Immature natural killer cell (primary cell): Measurements from ENCODE around the gene GALNT9. TPM values are rescaled to one million over a fixed set of nuclear protein-coding genes. Genes with fewer than 3 reads are reported as not detected.
"Not testable (repeated sequence)": the region's sequence is repeated elsewhere in the genome, so short reads cannot be mapped to it uniquely, and the experiment has no call there.

Experiments used
- DNase-seq, 3 donors: peaks; one replicate each; pipeline ENCODE4 v3.0.0; 2022; ENCODE audit warnings: mixed read lengths in 1 of 3
- H3K27ac Mint-ChIP-seq, 6 donors: one replicate each; pipeline ENCODE4 v1.8.0; 2020; ENCODE audit warnings: mixed read lengths in 6 of 6, mild to moderate bottlenecking in 5 of 6, inconsistent platforms in 4 of 6, moderate library complexity in 3 of 6
- H3K27me3 Mint-ChIP-seq, 3 donors: one replicate each; pipeline ENCODE4 v1.8.0; 2020 to 2021; ENCODE audit warnings: low read depth in 3 of 3, mild to moderate bottlenecking in 3 of 3, mixed read lengths in 3 of 3, moderate library complexity in 3 of 3, inconsistent platforms in 1 of 3
- H3K36me3 Mint-ChIP-seq, 3 donors: one replicate each; pipeline ENCODE4 v1.8.0; 2020; ENCODE audit warnings: mixed read lengths in 3 of 3, inconsistent platforms in 2 of 3, mild to moderate bottlenecking in 2 of 3
- H3K4me1 Mint-ChIP-seq, 2 donors: one replicate each; pipeline ENCODE4 v1.8.0; 2020; ENCODE audit warnings: inconsistent platforms in 2 of 2, mild to moderate bottlenecking in 2 of 2, mixed read lengths in 2 of 2, moderate library complexity in 1 of 2
- H3K4me3 Mint-ChIP-seq, 5 donors: one replicate each; pipeline ENCODE4 v1.8.0; 2020; ENCODE audit warnings: mild to moderate bottlenecking in 5 of 5, mixed read lengths in 5 of 5, inconsistent platforms in 3 of 5, moderate library complexity in 3 of 5
- H3K9me3 Mint-ChIP-seq, 6 donors: one replicate each; pipeline ENCODE4 v1.8.0; 2020; ENCODE audit warnings: mild to moderate bottlenecking in 6 of 6, mixed read lengths in 6 of 6, inconsistent platforms in 4 of 6, moderate library complexity in 3 of 6
- polyA plus RNA-seq, 3 donors: library from polyadenylated mRNA; unstranded; fragments of 300-500 nt; fragmentation: Illumina TruSeq; gene quantifications; one replicate each; pipeline ENCODE4 v1.2.3, GENCODE V29; 2021

Gene GALNT9
- polyA plus RNA-seq, 3 donors from 2014 or later, result not detected

GRCh38 chr12:132249689-132250478, 79.5 kb downstream of the GALNT9 start:
- Mint-ChIP-seq H3K27me3 (peaks cover 2 to 6% (median 4%) of the 10 kb centered on the region in 3 donors), H3K9me3 (no peaks in the 10 kb centered on the region), H3K4me3 (no peak overlapping the region), H3K4me1 (no peaks in the 10 kb centered on the region), H3K36me3 (no peaks in the 10 kb centered on the region), H3K27ac (no peak overlapping the region)
- no peak for DNase-seq

- no peak overlapping the region for H3K27ac Mint-ChIP-seq
- no peak for DNase-seq
Measured at GRCh38 chr12:132248453-132249167, 80.8 kb downstream of the GALNT9 start.

GRCh38 chr12:132247718-132248452, 81.5 kb downstream of the GALNT9 start:
- Mint-ChIP-seq H3K27me3 (peaks cover 0 to 6% (median 3%) of the 10 kb centered on the region in 3 donors), H3K9me3 (no peaks in the 10 kb centered on the region), H3K4me3 (peak overlapping the region in 1 of 5 donors; percentile 8), H3K36me3 (no peaks in the 10 kb centered on the region), H3K27ac (no peak overlapping the region), H3K4me1 (peaks cover 0 to 6% of the 10 kb centered on the region in 2 donors)
- DNase-seq, result no peak

More at GRCh38 chr12:132248453-132249167, 80.8 kb downstream of the GALNT9 start:
- H3K36me3 Mint-ChIP-seq, result no peaks in the 10 kb centered on the region
- no peaks in the 10 kb centered on the region for H3K9me3 Mint-ChIP-seq
- peaks cover 0 to 6% (median 2%) of the 10 kb centered on the region in 3 donors for H3K27me3 Mint-ChIP-seq
- H3K4me1 Mint-ChIP-seq, result peaks cover 0 to 3% of the 10 kb centered on the region in 2 donors
- no peak overlapping the region for H3K4me3 Mint-ChIP-seq

- H3K27ac Mint-ChIP-seq, result no peak overlapping the region
- H3K27me3 Mint-ChIP-seq, result peaks cover 0 to 6% (median 2%) of the 10 kb centered on the region in 3 donors
- no peaks in the 10 kb centered on the region for H3K9me3 Mint-ChIP-seq
- H3K36me3 Mint-ChIP-seq, result no peaks in the 10 kb centered on the region
- no peak for DNase-seq
- peaks cover 0 to 6% of the 10 kb centered on the region in 2 donors for H3K4me1 Mint-ChIP-seq
- H3K4me3 Mint-ChIP-seq, result peak overlapping the region in 1 of 5 donors; percentile 8
Measured at GRCh38 chr12:132246997-132247717, 82.2 kb downstream of the GALNT9 start.

GRCh38 chr12:132245521-132246101, 83.8 kb downstream of the GALNT9 start:
- no peaks in the 10 kb centered on the region for H3K9me3 Mint-ChIP-seq
- H3K27ac Mint-ChIP-seq, result no peak overlapping the region
- peaks cover 0 to 6% of the 10 kb centered on the region in 2 donors for H3K4me1 Mint-ChIP-seq
- no peaks in the 10 kb centered on the region for H3K36me3 Mint-ChIP-seq
- H3K27me3 Mint-ChIP-seq, result peaks cover 0 to 6% (median 2%) of the 10 kb centered on the region in 3 donors
- DNase-seq, result no peak
- H3K4me3 Mint-ChIP-seq, result no peak overlapping the region

- no peak for DNase-seq
- Mint-ChIP-seq H3K27me3 (peaks cover 0 to 6% (median 2%) of the 10 kb centered on the region in 3 donors), H3K27ac (no peak overlapping the region), H3K36me3 (no peaks in the 10 kb centered on the region), H3K4me3 (no peak overlapping the region), H3K9me3 (no peaks in the 10 kb centered on the region), H3K4me1 (peaks cover 0 to 6% of the 10 kb centered on the region in 2 donors)
Measured at GRCh38 chr12:132244724-132245295, 84.6 kb downstream of the GALNT9 start.

- Mint-ChIP-seq H3K27me3 (peaks cover 0 to 3% (median 2%) of the 10 kb centered on the region in 3 donors), H3K4me1 (peaks cover 0 to 6% of the 10 kb centered on the region in 2 donors), H3K9me3 (no peaks in the 10 kb centered on the region), H3K27ac (no peak overlapping the region), H3K36me3 (no peaks in the 10 kb centered on the region), H3K4me3 (peak overlapping the region in 1 of 5 donors; percentile 3)
- no peak for DNase-seq
Measured at GRCh38 chr12:132243596-132244310, 85.6 kb downstream of the GALNT9 start.

GRCh38 chr12:132243171-132243570, 86.2 kb downstream of the GALNT9 start:
- not testable (repeated sequence) for H3K4me3 Mint-ChIP-seq, H3K36me3 Mint-ChIP-seq, H3K4me1 Mint-ChIP-seq, H3K9me3 Mint-ChIP-seq, DNase-seq, H3K27ac Mint-ChIP-seq, H3K27me3 Mint-ChIP-seq

GRCh38 chr12:132240669-132241007, 88.8 kb downstream of the GALNT9 start:
- H3K4me1 Mint-ChIP-seq, H3K9me3 Mint-ChIP-seq, DNase-seq, H3K27ac Mint-ChIP-seq, H3K27me3 Mint-ChIP-seq, H3K4me3 Mint-ChIP-seq, H3K36me3 Mint-ChIP-seq: not testable (repeated sequence)

GRCh38 chr12:132239796-132240668, 89.4 kb downstream of the GALNT9 start:
- H3K27ac Mint-ChIP-seq, result no peak overlapping the region
- peaks cover 0 to 2% (median 2%) of the 10 kb centered on the region in 3 donors for H3K27me3 Mint-ChIP-seq
- DNase-seq, result no peak
- no peaks in the 10 kb centered on the region for H3K36me3 Mint-ChIP-seq
- H3K9me3 Mint-ChIP-seq, result no peaks in the 10 kb centered on the region
- no peak overlapping the region for H3K4me3 Mint-ChIP-seq
- H3K4me1 Mint-ChIP-seq, result peaks cover 0 to 6% of the 10 kb centered on the region in 2 donors

GRCh38 chr12:132239392-132239791, 90.0 kb downstream of the GALNT9 start:
- H3K4me3 Mint-ChIP-seq, result no peak overlapping the region
- H3K9me3 Mint-ChIP-seq, result no peaks in the 10 kb centered on the region
- DNase-seq, result no peak
- H3K36me3 Mint-ChIP-seq, result no peaks in the 10 kb centered on the region
- peaks cover 0 to 6% of the 10 kb centered on the region in 2 donors for H3K4me1 Mint-ChIP-seq
- peaks cover 0 to 2% (median 2%) of the 10 kb centered on the region in 3 donors for H3K27me3 Mint-ChIP-seq
- no peak overlapping the region for H3K27ac Mint-ChIP-seq

GRCh38 chr12:132238884-132239283, 90.5 kb downstream of the GALNT9 start:
- Mint-ChIP-seq H3K4me3 (no peak overlapping the region), H3K27ac (no peak overlapping the region), H3K9me3 (no peaks in the 10 kb centered on the region), H3K4me1 (peaks cover 0 to 5% of the 10 kb centered on the region in 2 donors), H3K27me3 (peaks cover 0 to 2% (median 2%) of the 10 kb centered on the region in 3 donors), H3K36me3 (no peaks in the 10 kb centered on the region)
- no peak for DNase-seq
